SH-SY5Y (cell line): ENCODE results near the gene TSEN2.

ENCODE experiments used
- GATA2 ChIP-seq: IDR thresholded peaks from 2 replicates; pipeline ENCODE4 v1.6.1; 2011; ENCODE audit warnings: mild to moderate bottlenecking, low read depth, low read length
- GATA3 ChIP-seq: IDR thresholded peaks from 2 replicates; pipeline ENCODE4 v1.6.1; 2011; ENCODE audit warnings: low read depth, mild to moderate bottlenecking, low read length, moderate library complexity

GRCh38 chr3:12464181-12464580, 20.1 kb upstream of the TSEN2 start:
- TF ChIP-seq GATA3 = no peak
- TF ChIP-seq GATA2 = no peak
